ENCODE data around the gene DISC1.

DISC1 gene

DNA sequence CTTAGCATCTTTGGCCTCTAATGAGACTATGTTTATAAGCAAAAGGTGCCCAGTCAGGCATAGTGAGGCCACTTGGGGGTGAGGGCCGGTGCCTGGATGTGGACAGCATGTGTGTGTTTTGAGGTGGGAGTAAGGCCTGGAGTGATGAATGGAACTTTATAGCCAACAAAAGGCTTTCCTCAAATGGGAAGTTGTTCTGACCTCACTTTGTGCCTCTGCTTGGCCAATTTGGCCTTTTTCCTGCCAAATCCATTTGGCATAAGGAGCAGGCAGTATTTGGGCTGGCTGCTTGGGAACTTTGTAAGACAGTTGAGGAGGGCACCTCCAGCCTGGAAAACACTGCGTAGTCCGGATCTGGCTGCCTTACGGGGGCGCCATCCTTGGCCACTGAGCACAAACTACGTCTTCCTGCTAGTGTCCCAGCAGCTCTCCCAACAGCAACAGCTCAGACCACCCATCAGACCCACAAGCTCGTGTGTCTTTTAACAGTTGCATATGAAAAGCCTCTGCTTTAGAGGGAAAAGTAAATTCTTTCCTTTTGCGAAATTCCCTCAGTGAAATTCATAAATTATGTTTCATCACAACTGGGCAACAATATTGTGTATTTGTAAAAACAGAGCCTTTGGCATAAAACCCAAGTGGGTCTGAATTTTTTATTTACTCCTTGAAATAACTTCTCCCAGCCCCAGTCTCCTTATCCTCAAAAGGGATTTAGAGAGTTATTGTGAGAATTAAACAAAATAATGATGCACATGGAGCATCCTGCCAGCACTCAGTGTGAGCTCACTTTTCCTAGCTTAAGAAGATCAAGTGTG, 322.9 kb downstream of the DISC1 start:
- no peak overlapping the region for H3K4me3 ChIP-seq (ENCODE audit: low read length)
- no peak for TF ChIP-seq CTCF (conservative IDR thresholded peaks at IDR 0.05; ENCODE audit: low read depth, low read length)

DNA sequence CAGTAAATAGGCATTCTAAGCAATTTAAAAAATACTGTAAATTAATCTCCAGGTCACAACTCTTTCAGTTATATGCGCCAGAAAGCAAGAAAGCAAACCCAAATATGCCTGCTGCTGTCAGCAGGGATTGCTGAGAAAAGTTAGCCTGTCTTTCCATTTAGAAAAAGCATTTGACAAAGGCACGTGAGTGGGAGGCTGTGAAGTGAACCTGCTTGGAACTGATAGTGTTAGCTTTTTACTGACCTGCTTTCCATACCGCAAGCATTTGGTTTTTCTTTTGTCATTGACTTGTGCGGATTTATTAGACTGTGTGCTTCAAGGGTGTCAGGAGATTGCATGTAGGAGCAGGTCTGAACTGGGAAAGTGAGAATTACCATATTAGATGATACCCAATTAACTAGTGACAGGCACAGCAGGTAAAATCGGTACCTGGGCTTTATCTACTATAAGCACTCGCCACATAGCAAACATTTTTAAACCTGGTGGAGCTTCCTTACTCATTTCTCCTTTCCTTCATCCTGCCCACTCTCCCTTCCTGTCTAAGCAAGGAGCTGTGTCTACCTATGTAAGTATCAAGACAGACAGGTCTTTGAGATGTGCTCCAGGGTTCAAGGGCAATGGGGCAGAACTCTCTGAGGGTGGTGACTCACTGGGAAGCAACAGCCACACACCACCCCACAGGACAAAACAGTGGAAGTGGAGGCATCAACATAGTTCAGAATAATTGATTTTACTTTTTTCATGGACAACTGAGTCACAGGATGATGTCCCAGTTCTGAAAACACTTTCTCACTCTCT, 323.9 kb downstream of the DISC1 start:
- DNase-seq (ENCODE audit: low read depth) = no peak
- no peak for TF ChIP-seq CTCF (conservative IDR thresholded peaks at IDR 0.05; ENCODE audit: low read depth, low read length)
- H3K4me3 ChIP-seq (ENCODE audit: low read length) = no peak overlapping the region

More for the DNA sequence above, 322.9 kb downstream of the DISC1 start:
- DNase-seq (ENCODE audit: low read depth) = no peak

- no peak overlapping the region for H3K4me3 ChIP-seq (ENCODE audit: low read length)
- no peak for TF ChIP-seq CTCF (conservative IDR thresholded peaks at IDR 0.05; ENCODE audit: low read depth, low read length)
- no peak for DNase-seq (ENCODE audit: low read depth)
These were observed 324.8 kb downstream of the DISC1 start for GRCh38 chr1:231951374-231951773.

- no peak for TF ChIP-seq CTCF (conservative IDR thresholded peaks at IDR 0.05; ENCODE audit: low read depth, low read length)
- H3K4me3 ChIP-seq (ENCODE audit: low read length) = no peak overlapping the region
- no peak for DNase-seq (ENCODE audit: low read depth)
These were observed 325.6 kb downstream of the DISC1 start for GRCh38 chr1:231952154-231952553.

DNA sequence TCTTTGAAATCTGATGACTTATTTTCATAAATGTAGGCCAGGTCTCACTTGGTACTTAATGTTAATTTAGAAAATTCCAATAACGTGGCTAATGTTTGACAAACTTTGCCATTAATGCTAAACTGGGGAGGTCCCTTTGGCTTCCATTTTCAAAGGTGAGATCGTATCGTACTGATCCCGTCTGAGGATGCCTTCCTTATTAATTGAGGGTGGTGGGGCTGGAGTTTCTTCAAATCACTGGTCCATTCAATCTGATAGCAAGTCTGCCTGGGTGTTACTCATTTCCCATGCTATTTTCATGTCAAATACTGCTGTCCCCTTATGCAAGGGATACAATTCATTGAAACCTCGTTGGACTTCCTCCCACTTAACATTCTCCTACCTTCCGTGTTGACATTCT, 327.1 kb downstream of the DISC1 start:
- TF ChIP-seq CTCF (conservative IDR thresholded peaks at IDR 0.05; ENCODE audit: low read depth, low read length) = no peak
- DNase-seq (ENCODE audit: low read depth) = no peak
- no peak overlapping the region for H3K4me3 ChIP-seq (ENCODE audit: low read length)

GRCh38 chr1:231954751-231955150, 328.2 kb downstream of the DISC1 start:
- no peak for TF ChIP-seq CTCF (conservative IDR thresholded peaks at IDR 0.05; ENCODE audit: low read depth, low read length)
- no peak for DNase-seq (ENCODE audit: low read depth)
- no peak overlapping the region for H3K4me3 ChIP-seq (ENCODE audit: low read length)

All from retinal pigment epithelial cell (primary cell).